Activated CD8-positive, alpha-beta memory T cell treated with anti-CD3 and anti-CD28 coated beads for 4 hours (primary cell): ENCODE results near the gene AREL1.

Source experiments
- DNase-seq, 2 donors: peaks; one replicate each; pipeline ENCODE4 v3.0.0-alpha.2; 2020; ENCODE audit warnings: low read depth in 2 of 2

The AREL1 gene

DNA sequence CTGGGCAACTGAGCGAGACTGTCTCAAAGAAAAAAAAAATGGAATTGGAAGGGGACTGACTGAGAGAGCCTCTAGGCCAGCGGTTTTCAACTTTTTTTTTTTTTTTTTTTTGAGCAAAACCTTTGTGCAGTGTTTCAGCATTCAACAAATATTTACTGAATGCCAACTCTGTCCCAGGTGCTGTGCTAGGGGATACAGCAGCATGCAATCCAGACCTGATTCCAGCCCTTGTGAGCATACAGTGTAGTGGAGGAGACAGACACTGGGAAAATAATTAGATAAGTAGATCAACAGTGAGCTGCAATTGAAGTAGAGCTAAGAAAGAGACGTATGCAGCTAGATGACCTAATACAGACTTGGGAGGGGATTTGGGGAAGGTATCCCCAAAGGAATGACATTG is 77.0 kb downstream of the AREL1 start:
- no peak for DNase-seq

- DNase-seq = no peak
These were observed 77.9 kb downstream of the AREL1 start for GRCh38 chr14:74634964-74635363.

GRCh38 chr14:74634481-74634880 is 78.4 kb downstream of the AREL1 start:
- no peak for DNase-seq

GRCh38 chr14:74630881-74631690 is 81.8 kb downstream of the AREL1 start:
- DNase-seq = no peak

- DNase-seq = no peak
These were observed 84.5 kb downstream of the AREL1 start for GRCh38 chr14:74628418-74628817.

DNA sequence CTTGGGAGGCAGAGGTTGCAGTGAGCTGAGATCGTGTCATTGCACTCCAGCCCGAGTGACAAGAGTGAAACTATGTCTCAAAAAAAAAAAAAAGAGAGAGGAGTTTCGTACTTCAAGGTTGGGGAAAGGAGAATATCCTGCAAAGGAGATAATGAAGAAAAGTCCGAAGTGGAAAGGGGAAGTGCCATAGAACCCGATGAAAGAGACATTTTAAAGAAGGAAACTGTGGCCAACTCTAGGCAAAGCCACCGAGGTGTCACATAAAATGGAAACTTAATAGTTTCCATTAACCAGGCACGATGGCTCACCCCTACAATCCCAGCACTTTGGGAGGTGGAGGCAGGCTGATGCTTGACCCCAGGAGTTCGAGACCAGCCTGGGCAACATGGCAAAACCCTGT is 85.8 kb downstream of the AREL1 start:
- DNase-seq = no peak

DNA sequence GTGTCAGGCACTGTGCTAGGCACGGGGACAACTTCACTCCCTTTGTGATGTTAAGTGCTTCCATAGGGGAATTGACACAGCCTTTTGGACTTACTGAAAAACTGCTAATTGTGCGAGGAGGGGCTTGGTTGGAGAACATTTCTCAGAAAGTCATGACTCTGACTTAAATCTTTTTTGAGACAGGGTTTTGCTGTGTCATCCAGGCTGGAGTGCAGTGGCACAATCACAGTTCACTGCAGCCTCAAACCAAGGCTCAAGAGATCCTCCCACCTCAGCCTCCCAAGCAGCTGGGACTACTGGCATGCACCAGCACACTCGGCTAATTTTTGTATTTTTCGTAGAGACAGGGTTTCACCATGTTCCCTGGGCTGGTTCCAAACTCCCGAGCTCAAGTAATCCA is 90.6 kb downstream of the AREL1 start:
- no peak for DNase-seq

- no peak for DNase-seq
These were observed 91.3 kb downstream of the AREL1 start for GRCh38 chr14:74621556-74621955.

- no peak for DNase-seq
These were observed 92.0 kb downstream of the AREL1 start for GRCh38 chr14:74620923-74621322.

GRCh38 chr14:74620497-74620921 is 92.4 kb downstream of the AREL1 start:
- no peak for DNase-seq

- no peak for DNase-seq
These were observed 93.2 kb downstream of the AREL1 start for GRCh38 chr14:74619672-74620131.

- peak; percentile 51 to 59 for DNase-seq
These were observed 94.6 kb downstream of the AREL1 start for GRCh38 chr14:74618078-74618952.

DNA sequence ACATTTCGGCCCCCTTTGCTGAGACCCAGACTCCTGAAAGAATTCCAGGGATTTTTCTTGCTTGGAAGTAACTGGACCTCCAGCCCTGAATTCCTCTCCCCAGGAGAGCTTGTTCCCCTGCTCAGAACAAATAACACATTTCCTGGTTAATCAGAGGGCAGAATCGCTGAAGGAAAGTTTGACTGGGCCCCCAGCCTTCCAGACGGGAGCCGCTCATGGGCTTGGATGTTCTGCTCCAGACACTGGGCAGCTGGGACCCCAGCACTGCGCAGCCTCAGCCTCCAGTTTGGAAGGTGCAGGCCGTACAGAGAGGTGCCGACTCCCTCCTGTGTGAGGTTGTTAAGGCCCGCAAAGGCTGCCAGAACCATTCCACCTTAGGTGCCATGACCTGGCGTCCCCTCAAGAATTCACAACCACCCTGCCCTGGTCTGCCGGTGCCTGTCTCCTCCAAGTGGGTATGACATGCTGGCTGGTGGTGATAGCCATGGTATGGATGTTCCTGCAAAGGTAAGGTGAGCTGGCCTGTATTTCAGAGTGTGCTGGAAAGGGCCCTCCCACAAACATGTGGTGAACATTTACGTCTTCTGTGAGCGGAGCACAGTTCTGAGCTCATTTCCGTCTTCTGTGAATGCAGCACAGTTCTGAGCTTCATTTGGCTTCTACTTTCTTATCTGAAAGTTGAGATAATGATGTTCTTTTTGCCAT is 95.7 kb downstream of the AREL1 start:
- no peak for DNase-seq

- DNase-seq = no peak
These were observed 96.4 kb downstream of the AREL1 start for GRCh38 chr14:74616507-74616906.

GRCh38 chr14:74615735-74616134 is 97.1 kb downstream of the AREL1 start:
- DNase-seq = no peak

GRCh38 chr14:74614508-74615495 is 98.1 kb downstream of the AREL1 start:
- DNase-seq = no peak

DNA sequence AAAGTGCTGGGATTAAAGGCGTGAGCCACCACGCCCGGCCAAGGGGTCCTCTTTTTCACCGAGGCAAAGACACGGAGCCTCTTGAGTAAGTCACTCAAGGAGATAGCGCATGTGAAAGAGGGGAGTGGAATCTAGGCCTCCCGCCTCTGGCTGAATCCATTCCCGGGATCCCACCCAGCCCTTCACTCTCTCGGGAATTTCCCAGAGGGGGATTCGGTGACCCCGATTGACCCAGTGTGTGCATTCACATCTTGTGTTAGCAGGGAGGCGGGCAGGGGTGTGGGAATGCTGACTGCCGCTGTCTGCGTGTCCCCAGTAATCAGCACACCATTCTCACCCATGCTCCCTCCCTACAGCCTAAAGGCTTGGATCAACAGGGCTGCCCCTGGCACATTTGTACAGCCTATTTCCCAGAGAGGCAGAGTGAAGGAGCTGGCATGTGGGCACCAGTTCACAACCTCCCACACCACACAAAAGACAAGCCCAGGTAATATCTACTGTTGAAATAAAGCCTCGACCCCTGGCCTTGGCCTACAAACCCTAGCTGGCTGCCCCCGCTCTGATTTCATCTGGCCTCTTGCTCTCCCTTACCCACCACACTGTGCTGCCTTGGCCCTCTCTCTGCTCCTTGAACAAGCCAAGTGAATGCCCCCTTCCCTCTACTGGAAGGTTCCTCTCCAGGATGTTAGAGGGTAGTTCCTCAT is 99.5 kb downstream of the AREL1 start:
- no peak for DNase-seq

GRCh38 chr14:74612350-74613021 is 100.4 kb downstream of the AREL1 start:
- DNase-seq = peak; percentile 49 to 58

DNA sequence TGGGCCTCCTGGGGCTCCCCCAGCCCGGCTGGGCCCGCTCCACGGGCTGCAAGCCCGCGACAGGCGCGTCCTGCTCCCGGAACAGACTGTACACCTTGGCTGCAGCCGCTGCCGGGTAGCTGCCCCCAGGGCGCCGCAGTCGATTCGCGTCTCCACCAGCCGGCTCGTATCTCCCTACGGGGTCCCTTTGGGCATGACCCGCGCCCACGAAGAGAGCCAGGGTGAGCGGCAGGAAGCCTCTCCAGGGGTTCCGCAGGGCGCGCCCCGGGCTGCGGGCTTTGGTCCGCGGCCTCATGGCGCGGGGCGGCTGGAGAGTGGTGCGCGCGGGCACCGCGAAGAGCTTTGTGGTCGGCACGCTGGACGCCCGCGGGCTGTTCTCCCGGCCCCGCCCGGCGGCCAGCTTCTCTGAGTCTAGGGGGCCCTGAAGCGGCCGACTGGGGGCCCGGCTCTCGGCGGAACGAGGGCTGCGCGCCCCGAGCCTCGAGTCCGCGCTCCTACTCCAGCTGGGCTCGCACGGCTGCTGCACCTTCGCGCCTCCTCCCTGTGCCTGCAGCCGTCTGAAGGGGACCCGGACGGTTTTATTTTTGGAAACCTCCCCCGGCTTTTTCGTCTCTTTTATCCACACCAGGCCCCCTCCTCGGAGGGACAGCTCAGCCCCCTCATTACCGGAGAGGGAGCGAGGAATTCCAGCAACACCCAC is 101.1 kb downstream of the AREL1 start, which contains the start of gene LTBP2:
Gene LTBP2 (minus strand): TSS at position 588 of the 700 bp plus-strand sequence. CDS start 293 bp downstream, at position 295.
- DNase-seq = no peak
